ENCODE results near the gene KRTAP13-1.

- TF ChIP-seq CTCF (IDR thresholded peaks at IDR 0.05): no peak
- TF ChIP-seq POLR2A (IDR thresholded peaks at IDR 0.05): no peak
Observed at GRCh38 chr21:30415993-30416392, 20.2 kb downstream of the KRTAP13-1 start.
